ENCODE data around the gene PGM2L1.

DNA sequence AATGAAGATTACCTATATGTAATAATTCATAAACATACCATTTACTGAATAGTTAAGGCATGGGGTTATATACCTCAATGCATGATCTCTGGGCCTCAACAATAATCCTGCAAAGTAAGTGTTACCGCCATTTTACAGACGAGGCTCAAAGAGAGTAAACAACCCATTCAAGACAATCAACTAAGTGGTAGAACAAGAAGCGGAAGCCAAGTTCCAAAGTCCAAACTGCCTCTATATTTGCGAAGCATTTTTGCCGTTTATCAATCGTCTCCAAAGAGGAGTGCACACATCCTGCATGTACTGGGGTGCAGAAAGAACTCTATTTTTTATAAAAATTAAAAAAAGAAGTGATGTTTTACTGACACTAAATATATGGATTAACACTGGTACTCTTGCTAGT, 59.3 kb downstream of the PGM2L1 start:
- no peak for TF ChIP-seq POLR2A (IDR thresholded peaks at IDR 0.05)
- no peak for TF ChIP-seq CTCF (IDR thresholded peaks at IDR 0.05)

Data from lower leg skin (tissue), 3 donors.